Pancreas (tissue), 10 donors: Measurements from ENCODE around the gene DEPDC5. TPM values are rescaled to one million over a fixed set of nuclear protein-coding genes. Genes with fewer than 3 reads are reported as not detected.

Experiments used
- ATAC-seq, 4 donors: fragments of 200-7000 bp; cut with Tn5 transposase; one replicate each; pipeline versions ENCODE4 v1.8.0 to v1.9.1; 2020; ENCODE audit warnings: mild to moderate bottlenecking in 4 of 4, moderate library complexity in 4 of 4
- DNase-seq, 6 donors: peaks; one replicate each; pipeline ENCODE4 v3.0.0-alpha.2; 2020
- FAIRE-seq: peaks from 2 replicates; lab custom pipeline; 2012; peaks lifted over from hg19 to GRCh38; lab: Jason Lieb, UNC
- H3K27ac ChIP-seq, 4 donors: fragments of 200-600 bp; sonication (generic); 1 replicate in 3 of 4; 2 replicates in 1 of 4; pipeline versions ENCODE4 v1.5.0 to v1.8.0; 2020
- H3K27me3 ChIP-seq, 4 donors: fragments of 200-600 bp; one replicate each; pipeline ENCODE4 v1.8.0; 2021
- H3K36me3 ChIP-seq, 3 donors: fragments of 200-600 bp; sonication (generic) in 1 of 3; one replicate each; pipeline versions ENCODE4 v1.5.0 to v1.8.0; 2020 to 2021
- H3K4me1 ChIP-seq, 3 donors: fragments of 200-600 bp; one replicate each; pipeline ENCODE4 v1.8.0; 2021
- H3K4me3 ChIP-seq, 4 donors: fragments of 200-600 bp; sonication (generic) in 2 of 4; one replicate each; pipeline versions ENCODE4 v1.5.0 to v1.8.0; 2020 to 2021
- H3K9me3 ChIP-seq, 4 donors: fragments of 200-600 bp; one replicate each; pipeline ENCODE4 v1.8.0; 2021
- CTCF ChIP-seq, 4 donors: fragments of 200-600 bp; sonication (generic) in 3 of 4; IDR thresholded peaks; one replicate each; pipeline versions ENCODE4 v1.5.0 to v1.8.0; 2021; ENCODE audit warnings: antibody characterized with exemption in 4 of 4
- WGBS, 2 donors: extraction: QIAGEN DNeasy Blood & Tissue Kit; methylation state at CpG; one replicate each; pipeline ENCODE4 v1.1.7; 2013; 5-methylcytosine and 5-hydroxymethylcytosine counted together
- intact Hi-C, 3 donors: fragments of 100-400 bp; cut with DNase I; formaldehyde crosslinking; loops; one replicate each; pipeline versions ENCODE4 v1.11.1 to v1.14.2; 2022
- polyA plus RNA-seq, 2 donors: library from polyadenylated mRNA; stranded (reverse); fragments of 200-250 nt; gene quantifications; one replicate each; pipeline ENCODE4 v1.2.3, GENCODE V29; 2013
- total RNA-seq, 6 donors: library from RNA; stranded (reverse); fragmentation: NEBNext Ultra II Directional in 4 of 6; extraction: Animal tissue kit (Norgen Biotek cat#: 25700) in 4 of 6; gene quantifications; one replicate each; pipeline versions ENCODE4 v1.2.1 to v1.2.4, GENCODE V29; 2021 to 2023
- donor health status: healthy with polysubstance abuse.
- donor health status: DM: no; HTN: no; CAD: no; lungs with moderate emphysema.
- donor health status: DM: no; HTN: no; CAD: no.
- donor health status: control.
- donor health status: control.
- donor health status: Bipolar disorder and iron deficiency.
- donor health status: DM: yes; HTN: yes; CAD: no.
- donor health status: DM: no; HTN: no; CAD: no.
- donor health status: DM: no; HTN: no; CAD: no.
- donor health status: DM: yes; HTN: yes; CAD: no.

DEPDC5 gene
- total and polyA plus RNA-seq, 8 donors: 5.9 to 17.2 (median 9.0) TPM

GRCh38 chr22:31923136-31923535, 169.3 kb downstream of the DEPDC5 start:
- TF ChIP-seq CTCF (IDR thresholded peaks at IDR 0.05): no peak
- ATAC-seq: peak in 3 of 4 donors; percentile 12 to 79 (median 60)
- H3K27ac ChIP-seq: peak overlapping the region in 2 of 4 donors; percentile 13 to 46
- H3K4me1 ChIP-seq: no peaks in the 10 kb centered on the region
- no peaks in the 10 kb centered on the region for H3K36me3 ChIP-seq
- H3K9me3 ChIP-seq: no peaks in the 10 kb centered on the region
- no peaks in the 10 kb centered on the region for H3K27me3 ChIP-seq
- 21 to 32% methylated on average over 5 of the region's 5 CpGs for WGBS, 2 donors
- intact Hi-C loops: no loop called here
- H3K4me3 ChIP-seq: no peak overlapping the region
- FAIRE-seq: no peak
- peak in 1 of 6 donors; percentile 57 for DNase-seq

GRCh38 chr22:31923747-31924146, 169.9 kb downstream of the DEPDC5 start:
- no peaks in the 10 kb centered on the region for H3K27me3 ChIP-seq
- no peaks in the 10 kb centered on the region for H3K4me1 ChIP-seq
- no peak for DNase-seq
- no peak for TF ChIP-seq CTCF (IDR thresholded peaks at IDR 0.05)
- intact Hi-C loops: no loop called here
- no peak for FAIRE-seq
- no peaks in the 10 kb centered on the region for H3K9me3 ChIP-seq
- no peak overlapping the region for H3K4me3 ChIP-seq
- peak overlapping the region in 1 of 4 donors; percentile 13 for H3K27ac ChIP-seq
- WGBS, 2 donors: 62 to 76% methylated on average over 2 of the region's 2 CpGs
- H3K36me3 ChIP-seq: no peaks in the 10 kb centered on the region
- ATAC-seq: peak in 1 of 4 donors; percentile 24

GRCh38 chr22:31925056-31925455, 171.2 kb downstream of the DEPDC5 start:
- no peak for TF ChIP-seq CTCF (IDR thresholded peaks at IDR 0.05)

GRCh38 chr22:31926024-31926423, 172.2 kb downstream of the DEPDC5 start:
- intact Hi-C loops: no loop called here
- no peaks in the 10 kb centered on the region for H3K36me3 ChIP-seq
- TF ChIP-seq CTCF (IDR thresholded peaks at IDR 0.05): no peak
- H3K27me3 ChIP-seq: no peaks in the 10 kb centered on the region
- FAIRE-seq (no peak), DNase-seq (no peak), ATAC-seq (no peak)
- H3K9me3 ChIP-seq: no peaks in the 10 kb centered on the region
- no peak overlapping the region for H3K4me3 ChIP-seq
- no peaks in the 10 kb centered on the region for H3K4me1 ChIP-seq
- H3K27ac ChIP-seq: no peak overlapping the region
- WGBS, 2 donors: 77 to 90% methylated on average over 1 of the region's 1 CpG

More at GRCh38 chr22:31925056-31925455, 171.2 kb downstream of the DEPDC5 start:
- ATAC-seq: no peak
- H3K36me3 ChIP-seq: no peaks in the 10 kb centered on the region
- H3K4me3 ChIP-seq: no peak overlapping the region
- no peak overlapping the region for H3K27ac ChIP-seq
- no peaks in the 10 kb centered on the region for H3K27me3 ChIP-seq
- 86% methylated on average over 1 of the region's 1 CpG for WGBS, 2 donors
- no peak for DNase-seq
- intact Hi-C loops: no loop called here
- H3K9me3 ChIP-seq: no peaks in the 10 kb centered on the region
- FAIRE-seq: no peak
- H3K4me1 ChIP-seq: no peaks in the 10 kb centered on the region

GRCh38 chr22:31926969-31927368, 173.2 kb downstream of the DEPDC5 start:
- no peak overlapping the region for H3K27ac ChIP-seq
- FAIRE-seq: no peak
- ATAC-seq: no peak

More at GRCh38 chr22:31926969-31927368, 173.2 kb downstream of the DEPDC5 start:
- Histone ChIP-seq H3K4me1 (no peaks in the 10 kb centered on the region), H3K27me3 (no peaks in the 10 kb centered on the region), H3K9me3 (no peaks in the 10 kb centered on the region), H3K4me3 (no peak overlapping the region), H3K36me3 (no peaks in the 10 kb centered on the region)
- TF ChIP-seq CTCF (IDR thresholded peaks at IDR 0.05): no peak
- intact Hi-C loops: no loop called here
- DNase-seq: no peak
